ENCODE results near the gene INSIG2. TPM values are rescaled to one million over a fixed set of nuclear protein-coding genes. Genes with fewer than 3 reads are reported as not detected.

INSIG2 gene
- total and polyA plus RNA-seq, 3 experiments from 2014 or later: 13.4 to 22.1 (median 16.9) TPM

DNA sequence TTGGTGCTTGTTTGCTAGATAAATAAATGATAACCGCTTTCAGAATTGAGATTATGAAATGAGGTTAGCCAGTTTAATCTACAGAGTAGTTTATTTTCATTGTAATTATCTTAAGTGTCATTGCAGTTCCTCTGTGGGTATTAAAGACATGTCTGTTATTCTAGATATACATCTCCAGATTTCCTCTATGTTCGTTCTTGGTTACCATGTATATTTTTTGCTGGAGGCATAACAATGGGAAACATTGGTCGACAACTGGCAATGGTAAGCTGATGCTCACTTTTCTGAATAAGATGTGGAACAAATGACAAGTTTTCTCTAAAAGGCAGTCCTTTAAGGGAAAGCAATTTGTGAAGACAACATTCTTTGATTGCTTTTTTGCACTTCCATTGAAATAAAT is 18.7 kb downstream of the INSIG2 start:
- no peaks in the 10 kb centered on the region for H3K9me3 Mint-ChIP-seq
- H3K36me3 ChIP-seq (ENCODE audit: insufficient read depth, low read length): peaks cover 7% of the 10 kb centered on the region
- no peak overlapping the region for H3K27ac ChIP-seq (ENCODE audit: low read depth, low read length)

DNA sequence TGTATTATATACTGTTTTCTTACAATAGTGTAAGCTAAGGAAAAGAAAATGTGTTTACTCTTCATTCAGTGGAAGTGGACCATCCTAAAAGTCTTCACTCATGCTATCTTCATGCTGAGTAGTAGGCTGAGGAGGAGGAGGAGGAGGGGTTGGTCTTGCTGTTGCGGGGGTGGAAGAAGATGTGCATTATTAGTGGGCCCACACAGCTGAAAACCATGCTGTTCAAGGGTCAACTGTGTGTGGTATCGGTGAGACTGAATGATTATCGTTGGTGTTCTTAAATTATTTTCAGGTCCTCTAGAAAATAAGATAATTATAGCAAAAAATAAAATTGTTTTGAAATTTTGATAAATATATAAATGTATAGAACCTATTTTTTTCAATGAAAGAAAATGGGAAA is 22.0 kb downstream of the INSIG2 start:
- H3K4me3 ChIP-seq (ENCODE audit: low read length): no peak overlapping the region
- CTCF ChIA-PET: no interaction called here
- H3K27ac ChIP-seq (ENCODE audit: low read depth, low read length): no peak overlapping the region
- no peak overlapping the region for H3K4me3 Mint-ChIP-seq
- H3K36me3 Mint-ChIP-seq: peaks cover 13 to 58% (median 21%) of the 10 kb centered on the region in 3 donors
- no peaks in the 10 kb centered on the region for H3K4me1 ChIP-seq (ENCODE audit: insufficient read depth, low read length)
- H3K27me3 ChIP-seq (ENCODE audit: insufficient read depth, low read length, poor library complexity, severe bottlenecking): no peaks in the 10 kb centered on the region
- no peak for DNase-seq
- no peak overlapping the region for H3K27ac Mint-ChIP-seq
- POLR2A ChIA-PET: no interaction called here
- peaks cover 7% of the 10 kb centered on the region for H3K36me3 ChIP-seq (ENCODE audit: insufficient read depth, low read length)
- H3K9me3 Mint-ChIP-seq: no peaks in the 10 kb centered on the region
- no peaks in the 10 kb centered on the region for H3K9me3 ChIP-seq (ENCODE audit: low read length)
- H3K27me3 Mint-ChIP-seq: no peaks in the 10 kb centered on the region
- H3K4me1 Mint-ChIP-seq: no peaks in the 10 kb centered on the region

More for the DNA sequence above, 18.7 kb downstream of the INSIG2 start:
- H3K9me3 ChIP-seq (ENCODE audit: low read length): no peaks in the 10 kb centered on the region
- H3K27me3 ChIP-seq (ENCODE audit: insufficient read depth, low read length, poor library complexity, severe bottlenecking): no peaks in the 10 kb centered on the region
- DNase-seq: no peak
- Mint-ChIP-seq H3K4me3 (no peak overlapping the region), H3K27ac (no peak overlapping the region), H3K4me1 (peaks cover 0 to 2% (median 0%) of the 10 kb centered on the region in 3 donors), H3K27me3 (no peaks in the 10 kb centered on the region), H3K36me3 (peaks cover 13 to 84% (median 23%) of the 10 kb centered on the region in 3 donors)
- ChIA-PET CTCF (no interaction called here), POLR2A (no interaction called here)
- no peaks in the 10 kb centered on the region for H3K4me1 ChIP-seq (ENCODE audit: insufficient read depth, low read length)
- no peak overlapping the region for H3K4me3 ChIP-seq (ENCODE audit: low read length)

DNA sequence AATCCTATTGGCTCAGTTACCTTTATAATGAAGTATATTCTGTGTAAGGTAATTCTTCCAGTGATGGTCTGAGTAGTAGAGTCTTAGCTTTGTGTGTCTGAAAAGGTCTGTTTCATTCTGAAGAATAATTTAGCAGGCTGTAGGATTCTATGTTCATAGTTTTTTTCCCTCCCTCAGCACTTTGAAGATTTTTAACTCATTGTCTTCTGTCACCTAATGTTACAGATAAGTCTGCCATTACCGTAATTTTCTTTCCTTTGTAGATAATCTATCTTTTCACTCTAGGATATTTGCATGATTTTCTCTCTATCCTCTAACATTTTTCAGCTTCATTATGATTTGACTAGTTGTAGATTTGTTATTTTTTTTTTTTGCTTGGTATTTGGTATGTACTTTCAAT is 22.7 kb downstream of the INSIG2 start:
- Histone ChIP-seq H3K27me3 (ENCODE audit: insufficient read depth, low read length, poor library complexity, severe bottlenecking) (no peaks in the 10 kb centered on the region), H3K4me3 (ENCODE audit: low read length) (no peak overlapping the region), H3K4me1 (ENCODE audit: insufficient read depth, low read length) (no peaks in the 10 kb centered on the region), H3K36me3 (ENCODE audit: insufficient read depth, low read length) (peaks cover 7% of the 10 kb centered on the region), H3K27ac (ENCODE audit: low read depth, low read length) (no peak overlapping the region), H3K9me3 (ENCODE audit: low read length) (no peaks in the 10 kb centered on the region)
- Mint-ChIP-seq H3K4me1 (no peaks in the 10 kb centered on the region), H3K36me3 (peaks cover 13 to 51% (median 21%) of the 10 kb centered on the region in 3 donors), H3K27me3 (no peaks in the 10 kb centered on the region), H3K27ac (no peak overlapping the region), H3K9me3 (no peaks in the 10 kb centered on the region), H3K4me3 (no peak overlapping the region)
- CTCF ChIA-PET: no interaction called here
- DNase-seq: no peak
- POLR2A ChIA-PET: no interaction called here

DNA sequence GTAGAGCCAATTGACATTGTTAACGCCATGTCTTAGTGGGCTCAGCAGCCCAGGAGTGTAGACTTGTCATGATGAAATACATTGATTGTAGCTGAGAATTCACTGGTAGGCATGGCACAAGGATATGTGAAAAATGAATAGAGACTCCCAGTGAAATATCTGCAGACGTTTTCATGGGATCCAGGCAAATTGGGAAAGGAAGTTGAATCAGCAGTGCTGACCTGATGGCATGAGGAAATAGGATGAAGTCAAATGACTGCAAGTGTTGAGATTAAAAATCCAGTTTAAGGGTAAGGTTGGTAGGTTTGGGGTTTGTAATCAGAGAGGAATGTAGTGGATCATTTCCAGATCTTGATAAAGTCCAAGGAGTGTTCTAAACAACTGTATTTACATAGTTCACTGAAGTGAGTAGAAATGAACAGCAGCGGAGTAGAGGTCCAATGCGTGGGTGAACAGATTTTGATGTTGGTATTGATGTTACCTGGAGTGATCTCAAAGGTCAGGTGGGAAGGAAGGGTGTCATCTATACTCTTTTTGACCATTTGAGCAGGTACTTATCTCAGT is 24.6 kb downstream of the INSIG2 start:
- Histone ChIP-seq H3K9me3 (ENCODE audit: low read length) (no peaks in the 10 kb centered on the region), H3K36me3 (ENCODE audit: insufficient read depth, low read length) (peaks cover 7% of the 10 kb centered on the region), H3K27ac (ENCODE audit: low read depth, low read length) (no peak overlapping the region), H3K4me3 (ENCODE audit: low read length) (no peak overlapping the region), H3K4me1 (ENCODE audit: insufficient read depth, low read length) (no peaks in the 10 kb centered on the region), H3K27me3 (ENCODE audit: insufficient read depth, low read length, poor library complexity, severe bottlenecking) (no peaks in the 10 kb centered on the region)
- POLR2A ChIA-PET: no interaction called here
- no peak for DNase-seq
- H3K4me1 Mint-ChIP-seq: no peaks in the 10 kb centered on the region
- H3K36me3 Mint-ChIP-seq: peaks cover 13 to 32% (median 20%) of the 10 kb centered on the region in 3 donors
- no peak overlapping the region for H3K27ac Mint-ChIP-seq
- H3K4me3 Mint-ChIP-seq: no peak overlapping the region
- no peaks in the 10 kb centered on the region for H3K9me3 Mint-ChIP-seq
- CTCF ChIA-PET: no interaction called here
- no peaks in the 10 kb centered on the region for H3K27me3 Mint-ChIP-seq

DNA sequence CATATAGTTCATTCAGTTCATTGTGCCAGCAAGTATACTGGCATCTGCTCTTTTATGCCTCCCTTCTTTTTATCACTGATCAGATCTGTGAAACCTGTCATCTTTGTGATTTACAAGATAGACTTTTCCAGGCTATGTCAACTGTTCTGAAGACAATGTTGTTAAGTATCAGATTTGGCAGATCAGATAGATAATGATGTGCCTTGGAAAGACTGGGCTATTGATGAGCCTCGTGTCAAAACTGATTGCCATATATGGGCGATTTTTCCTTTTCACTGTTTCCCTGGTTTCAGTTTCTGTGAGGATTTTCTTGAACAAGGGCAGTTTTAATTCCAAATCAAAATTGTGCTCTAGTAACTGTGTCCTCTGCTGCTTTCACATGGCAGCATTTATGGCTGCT is 26.6 kb downstream of the INSIG2 start:
- POLR2A ChIA-PET: no interaction called here
- peaks cover 9 to 18% (median 12%) of the 10 kb centered on the region in 3 donors for H3K36me3 Mint-ChIP-seq
- no peak overlapping the region for H3K27ac Mint-ChIP-seq
- no peaks in the 10 kb centered on the region for H3K4me1 ChIP-seq (ENCODE audit: insufficient read depth, low read length)
- no peaks in the 10 kb centered on the region for H3K36me3 ChIP-seq (ENCODE audit: insufficient read depth, low read length)
- no peaks in the 10 kb centered on the region for H3K27me3 ChIP-seq (ENCODE audit: insufficient read depth, low read length, poor library complexity, severe bottlenecking)
- H3K27me3 Mint-ChIP-seq: no peaks in the 10 kb centered on the region
- H3K9me3 Mint-ChIP-seq: no peaks in the 10 kb centered on the region
- H3K4me1 Mint-ChIP-seq: no peaks in the 10 kb centered on the region
- H3K9me3 ChIP-seq (ENCODE audit: low read length): no peaks in the 10 kb centered on the region
- H3K4me3 ChIP-seq (ENCODE audit: low read length): no peak overlapping the region
- no peak for DNase-seq
- H3K27ac ChIP-seq (ENCODE audit: low read depth, low read length): no peak overlapping the region
- H3K4me3 Mint-ChIP-seq: no peak overlapping the region
- CTCF ChIA-PET: no interaction called here

DNA sequence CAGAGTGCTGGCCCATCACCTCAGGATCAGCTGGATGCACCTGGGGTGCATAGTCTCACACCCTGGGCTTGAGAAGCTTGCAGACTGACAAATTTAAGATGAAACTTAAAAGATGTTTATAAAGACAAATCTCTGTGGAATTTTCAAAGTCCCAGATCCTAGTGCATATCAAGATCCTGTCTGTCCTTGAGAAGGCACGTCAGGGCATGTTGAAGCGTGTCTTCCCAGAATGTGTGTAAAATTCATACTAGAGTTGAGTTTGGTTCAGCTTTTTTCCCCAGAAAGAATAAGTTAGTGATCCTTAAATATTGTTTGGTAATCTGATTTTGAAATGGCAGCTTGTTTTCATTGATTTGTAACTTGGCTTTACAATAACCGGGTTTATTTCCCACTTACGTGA is 27.5 kb downstream of the INSIG2 start:
- no peaks in the 10 kb centered on the region for H3K9me3 ChIP-seq (ENCODE audit: low read length)
- POLR2A ChIA-PET: no interaction called here
- no peaks in the 10 kb centered on the region for H3K4me1 Mint-ChIP-seq
- H3K27ac Mint-ChIP-seq: no peak overlapping the region
- H3K4me1 ChIP-seq (ENCODE audit: insufficient read depth, low read length): no peaks in the 10 kb centered on the region
- H3K27me3 ChIP-seq (ENCODE audit: insufficient read depth, low read length, poor library complexity, severe bottlenecking): no peaks in the 10 kb centered on the region
- CTCF ChIA-PET: no interaction called here
- H3K27ac ChIP-seq (ENCODE audit: low read depth, low read length): no peak overlapping the region
- H3K4me3 ChIP-seq (ENCODE audit: low read length): no peak overlapping the region
- H3K4me3 Mint-ChIP-seq: no peak overlapping the region
- H3K36me3 ChIP-seq (ENCODE audit: insufficient read depth, low read length): no peaks in the 10 kb centered on the region
- no peaks in the 10 kb centered on the region for H3K27me3 Mint-ChIP-seq
- no peak for DNase-seq
- H3K9me3 Mint-ChIP-seq: no peaks in the 10 kb centered on the region
- peaks cover 8 to 13% (median 9%) of the 10 kb centered on the region in 3 donors for H3K36me3 Mint-ChIP-seq

DNA sequence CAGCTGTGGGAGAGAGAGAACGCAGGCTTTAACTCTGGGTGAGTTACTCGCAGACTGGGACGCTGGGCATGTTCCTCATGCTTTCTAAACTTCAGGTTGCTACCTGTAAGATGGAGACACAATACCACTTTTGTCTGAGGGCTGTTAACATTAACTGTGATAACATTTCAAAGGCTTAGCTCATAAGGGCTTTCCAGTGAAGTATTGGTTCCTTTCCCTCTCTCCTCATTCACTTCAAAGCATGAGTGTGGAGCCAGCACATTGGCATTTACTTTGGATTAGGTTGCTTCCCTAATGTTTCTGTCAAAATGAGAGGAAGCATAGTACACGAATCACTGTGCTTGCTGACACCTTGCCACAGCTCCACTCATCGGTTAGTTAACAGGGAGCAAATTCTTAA is 30.2 kb downstream of the INSIG2 start:
- POLR2A ChIA-PET: no interaction called here
- H3K27ac ChIP-seq (ENCODE audit: low read depth, low read length): no peak overlapping the region
- CTCF ChIA-PET: no interaction called here
- no peak for DNase-seq
- Mint-ChIP-seq H3K4me3 (peak overlapping the region in 1 of 7 donors; percentile 32), H3K27me3 (no peaks in the 10 kb centered on the region), H3K36me3 (peaks cover 0 to 3% (median 0%) of the 10 kb centered on the region in 3 donors), H3K4me1 (no peaks in the 10 kb centered on the region), H3K27ac (no peak overlapping the region), H3K9me3 (no peaks in the 10 kb centered on the region)
- no peaks in the 10 kb centered on the region for H3K4me1 ChIP-seq (ENCODE audit: insufficient read depth, low read length)
- H3K9me3 ChIP-seq (ENCODE audit: low read length): no peaks in the 10 kb centered on the region
- H3K27me3 ChIP-seq (ENCODE audit: insufficient read depth, low read length, poor library complexity, severe bottlenecking): no peaks in the 10 kb centered on the region
- H3K4me3 ChIP-seq (ENCODE audit: low read length): no peak overlapping the region
- no peaks in the 10 kb centered on the region for H3K36me3 ChIP-seq (ENCODE audit: insufficient read depth, low read length)

DNA sequence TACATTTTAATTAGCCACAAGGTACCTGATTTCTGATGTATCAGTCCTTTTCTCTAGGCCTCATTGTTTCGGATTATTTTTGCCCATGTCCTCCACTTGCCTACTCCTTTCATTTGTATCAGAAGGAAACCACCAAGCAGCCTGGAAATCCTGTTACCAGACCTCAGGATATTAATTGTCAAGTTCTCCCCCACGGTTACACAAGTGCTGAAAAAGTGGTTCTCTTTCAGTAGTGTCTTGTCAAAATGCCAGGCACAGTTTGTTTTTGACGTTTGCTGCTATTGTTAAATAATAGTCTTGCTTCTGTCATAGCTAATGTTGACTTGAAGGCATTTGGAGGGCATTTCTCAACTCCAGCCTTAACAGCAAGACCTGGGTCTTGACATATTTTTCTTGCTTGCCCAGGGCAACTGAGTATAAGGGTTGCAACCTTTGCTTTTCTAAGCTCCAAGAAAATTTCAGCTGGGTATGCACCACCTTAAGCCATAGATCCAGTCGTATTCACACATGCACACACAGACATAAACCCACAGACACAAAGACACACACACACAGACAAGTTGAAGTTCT is 31.0 kb downstream of the INSIG2 start:
- H3K4me1 Mint-ChIP-seq: no peaks in the 10 kb centered on the region
- peaks cover 0 to 3% (median 0%) of the 10 kb centered on the region in 3 donors for H3K36me3 Mint-ChIP-seq
- Histone ChIP-seq H3K4me3 (ENCODE audit: low read length) (no peak overlapping the region), H3K36me3 (ENCODE audit: insufficient read depth, low read length) (no peaks in the 10 kb centered on the region), H3K4me1 (ENCODE audit: insufficient read depth, low read length) (no peaks in the 10 kb centered on the region), H3K9me3 (ENCODE audit: low read length) (no peaks in the 10 kb centered on the region), H3K27me3 (ENCODE audit: insufficient read depth, low read length, poor library complexity, severe bottlenecking) (no peaks in the 10 kb centered on the region), H3K27ac (ENCODE audit: low read depth, low read length) (no peak overlapping the region)
- H3K27me3 Mint-ChIP-seq: no peaks in the 10 kb centered on the region
- no peaks in the 10 kb centered on the region for H3K9me3 Mint-ChIP-seq
- H3K27ac Mint-ChIP-seq: no peak overlapping the region
- POLR2A ChIA-PET: no interaction called here
- no peak overlapping the region for H3K4me3 Mint-ChIP-seq
- CTCF ChIA-PET: no interaction called here
- no peak for DNase-seq
